Erythroblast (primary cell): ENCODE data around the gene CCDC40.

Experiments used
- GATA1 ChIP-seq: IDR thresholded peaks from 2 replicates; pipeline ENCODE4 v1.6.1; 2011; ENCODE audit warnings: low read depth, mild to moderate bottlenecking, control low read depth, low read length, moderate library complexity
- POLR2A ChIP-seq: IDR thresholded peaks from 2 replicates; pipeline ENCODE4 v1.6.1; 2011; ENCODE audit warnings: mild to moderate bottlenecking, low read length

- TF ChIP-seq POLR2A (no peak), GATA1 (no peak)
Observed at GRCh38 chr17:80095844-80096475, 59.5 kb downstream of the CCDC40 start.
